Gastrocnemius medialis (tissue), 4 donors: ENCODE measurements around the gene CHSY1. TPM values are rescaled to one million over a fixed set of nuclear protein-coding genes. Genes with fewer than 3 reads are reported as not detected.

ENCODE experiments used
- ATAC-seq, 2 donors: fragments of 150-250 bp; one replicate each; pipeline ENCODE4 v1.9.1; 2016
- DNase-seq, 2 donors: peaks; one replicate each; pipeline ENCODE4 v3.0.0-alpha.2; 2019
- H3K27ac ChIP-seq, 4 donors: fragments of 200-600 bp; sonication (generic); 1 replicate in 1 of 4; 2 replicates in 3 of 4; pipeline ENCODE4 v1.5.1; 2016 to 2018; ENCODE audit warnings: mild to moderate bottlenecking in 2 of 4, moderate library complexity in 1 of 4
- H3K27me3 ChIP-seq, 3 donors: fragments of 200-600 bp; sonication (generic) in 2 of 3; 1 replicate in 1 of 3; 2 replicates in 2 of 3; pipeline versions ENCODE4 v1.5.1 to v1.6.0; 2016 to 2019; ENCODE audit warnings: mild to moderate bottlenecking in 1 of 3, moderate library complexity in 1 of 3
- H3K36me3 ChIP-seq, 2 donors: fragments of 200-600 bp; sonication (generic) in 1 of 2; one replicate each; pipeline ENCODE4 v1.5.1; 2017 to 2018
- H3K4me1 ChIP-seq, 2 donors: fragments of 200-600 bp; sonication (generic) in 1 of 2; one replicate each; pipeline ENCODE4 v1.5.1; 2016 to 2017; ENCODE audit warnings: mild to moderate bottlenecking in 2 of 2
- H3K4me3 ChIP-seq, 4 donors: fragments of 200-600 bp; sonication (generic) in 3 of 4; 1 replicate in 1 of 4; 2 replicates in 3 of 4; pipeline ENCODE4 v1.5.1; 2016 to 2019; ENCODE audit warnings: mild to moderate bottlenecking in 2 of 4
- H3K9me3 ChIP-seq, 3 donors: fragments of 200-600 bp; sonication (generic) in 2 of 3; 1 replicate in 1 of 3; 2 replicates in 2 of 3; pipeline ENCODE4 v1.5.1; 2016 to 2019
- POLR2A ChIP-seq, 2 donors: fragments of 450-650 bp; IDR thresholded peaks; one replicate each; pipeline ENCODE4 v1.6.1; 2017; ENCODE audit warnings: antibody characterized with exemption in 2 of 2, mild to moderate bottlenecking in 2 of 2, moderate library complexity in 2 of 2
- in situ Hi-C, 4 donors: fragments of 200-750 bp; cut with MboI; loops; one replicate each; pipeline versions ENCODE4 v1.15.0 to v1.8.0; 2017; ENCODE audit warnings: low sequenced_read_pairs in 4 of 4
- intact Hi-C: fragments of 100-400 bp; cut with DNase I; formaldehyde crosslinking; loops from one replicate; pipeline ENCODE4 v1.15.1; 2023; ENCODE audit warnings: low total_unique reads
- total RNA-seq, 4 donors: library from RNA; depleted of rRNA; stranded (reverse); fragments of >200 nt; gene quantifications; one replicate each; pipeline versions ENCODE4 v1.1.0 to v1.2.3, GENCODE V29; 2016
- TF ChIP-seq, protein P1 (sequence below), 5 experiments: fragments of 450-650 bp in 3 of 5; fragments of 200-600 bp in 2 of 5; sonication (generic) in 2 of 5; IDR thresholded peaks in 4 of 5; conservative IDR thresholded peaks in 1 of 5; 1 replicate in 4 of 5; 2 replicates in 1 of 5; pipeline ENCODE4 v1.5.1; 2016 to 2019; ENCODE audit warnings: antibody characterized with exemption in 5 of 5, mild to moderate bottlenecking in 3 of 5, moderate library complexity in 3 of 5

Gene CHSY1
- total RNA-seq, 4 donors from 2014 or later = 4.6 to 8.3 (median 7.1) TPM

DNA sequence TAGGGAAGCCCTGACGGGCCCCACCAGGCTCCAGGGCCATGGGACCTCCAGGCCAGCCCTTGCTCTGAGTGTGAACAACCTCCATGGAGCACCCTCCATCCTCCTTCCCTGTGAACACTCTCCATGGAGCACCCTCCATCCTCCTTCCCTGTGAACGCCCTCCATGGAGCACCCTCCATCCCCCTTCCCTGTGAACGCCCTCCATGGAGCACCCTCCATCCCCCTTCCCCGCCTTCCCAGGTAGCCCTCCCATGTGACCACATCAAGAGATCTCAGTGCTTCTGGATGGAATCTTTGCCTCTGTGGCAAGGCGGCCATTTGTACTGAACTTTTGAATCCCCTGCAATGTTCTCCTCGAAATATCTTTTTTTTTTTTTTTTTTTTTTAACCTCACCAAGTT is 66.5 kb downstream of the CHSY1 start:
- DNase-seq = no peak
- Histone ChIP-seq H3K4me3 (no peak overlapping the region), H3K36me3 (no peaks in the 10 kb centered on the region), H3K4me1 (peaks cover 41 to 67% of the 10 kb centered on the region in 2 donors), H3K27me3 (no peaks in the 10 kb centered on the region), H3K9me3 (no peaks in the 10 kb centered on the region), H3K27ac (no peak overlapping the region)
- intact Hi-C loops = loop anchor here (5.0 kb wide), 1 partner anchor 67 kb away; the partner anchor contains the start of gene CHSY1
- in situ Hi-C loops = no loop called here
- TF ChIP-seq POLR2A (IDR thresholded peaks at IDR 0.05) = no peak
- TF ChIP-seq, protein P1, sequence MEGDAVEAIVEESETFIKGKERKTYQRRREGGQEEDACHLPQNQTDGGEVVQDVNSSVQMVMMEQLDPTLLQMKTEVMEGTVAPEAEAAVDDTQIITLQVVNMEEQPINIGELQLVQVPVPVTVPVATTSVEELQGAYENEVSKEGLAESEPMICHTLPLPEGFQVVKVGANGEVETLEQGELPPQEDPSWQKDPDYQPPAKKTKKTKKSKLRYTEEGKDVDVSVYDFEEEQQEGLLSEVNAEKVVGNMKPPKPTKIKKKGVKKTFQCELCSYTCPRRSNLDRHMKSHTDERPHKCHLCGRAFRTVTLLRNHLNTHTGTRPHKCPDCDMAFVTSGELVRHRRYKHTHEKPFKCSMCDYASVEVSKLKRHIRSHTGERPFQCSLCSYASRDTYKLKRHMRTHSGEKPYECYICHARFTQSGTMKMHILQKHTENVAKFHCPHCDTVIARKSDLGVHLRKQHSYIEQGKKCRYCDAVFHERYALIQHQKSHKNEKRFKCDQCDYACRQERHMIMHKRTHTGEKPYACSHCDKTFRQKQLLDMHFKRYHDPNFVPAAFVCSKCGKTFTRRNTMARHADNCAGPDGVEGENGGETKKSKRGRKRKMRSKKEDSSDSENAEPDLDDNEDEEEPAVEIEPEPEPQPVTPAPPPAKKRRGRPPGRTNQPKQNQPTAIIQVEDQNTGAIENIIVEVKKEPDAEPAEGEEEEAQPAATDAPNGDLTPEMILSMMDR (IDR thresholded peaks at IDR 0.05 in 4 of 5, conservative IDR thresholded peaks at IDR 0.05 in 1 of 5) = no peak
- ATAC-seq = no peak

DNA sequence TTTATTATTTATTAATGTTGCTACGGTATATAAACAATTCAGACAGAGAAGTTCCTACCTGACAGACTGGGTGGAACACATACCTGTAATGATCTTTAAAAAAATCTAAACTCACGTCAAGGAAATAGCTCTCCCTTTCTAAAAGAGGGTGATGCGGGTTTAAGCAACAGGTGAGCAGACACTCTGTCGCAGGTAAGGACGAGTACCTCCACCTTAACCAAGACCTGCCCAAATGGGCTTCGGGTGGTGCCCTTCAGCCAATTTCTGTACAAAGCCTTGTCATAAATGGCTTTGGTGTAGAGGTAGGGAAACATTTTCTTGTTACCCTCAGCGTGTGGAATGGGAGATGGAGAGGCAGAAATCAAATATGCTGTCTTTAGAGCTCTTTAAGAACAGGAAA is 67.0 kb downstream of the CHSY1 start:
- DNase-seq (no peak), ATAC-seq (no peak)
- no peak for TF ChIP-seq POLR2A (IDR thresholded peaks at IDR 0.05)
- TF ChIP-seq, protein P1 (IDR thresholded peaks at IDR 0.05 in 4 of 5, conservative IDR thresholded peaks at IDR 0.05 in 1 of 5) = no peak
- intact Hi-C loops = loop anchor here (5.0 kb wide), 1 partner anchor 67 kb away; the partner anchor contains the start of gene CHSY1
- Histone ChIP-seq H3K9me3 (no peaks in the 10 kb centered on the region), H3K4me3 (no peak overlapping the region), H3K27ac (no peak overlapping the region), H3K4me1 (peaks cover 37 to 65% of the 10 kb centered on the region in 2 donors), H3K36me3 (no peaks in the 10 kb centered on the region), H3K27me3 (no peaks in the 10 kb centered on the region)
- in situ Hi-C loops = no loop called here

DNA sequence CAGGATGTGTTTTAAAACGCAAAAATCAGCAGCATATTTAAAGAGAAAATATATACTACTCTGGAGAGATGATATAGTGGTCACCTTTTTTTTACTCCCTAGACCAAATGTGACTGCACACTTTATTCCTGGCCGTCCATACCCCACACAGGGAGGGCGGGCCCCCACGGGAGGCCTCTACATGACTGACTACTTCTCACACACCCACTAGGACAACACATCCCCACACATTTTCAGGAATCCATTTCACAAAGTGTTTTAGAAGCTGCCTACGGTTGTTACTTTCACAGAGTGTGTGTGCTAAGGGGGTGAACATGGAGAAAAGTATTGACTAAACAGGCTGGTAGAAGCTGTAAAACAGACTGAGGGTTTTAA is 67.9 kb downstream of the CHSY1 start:
- no peaks in the 10 kb centered on the region for H3K36me3 ChIP-seq
- H3K9me3 ChIP-seq = no peaks in the 10 kb centered on the region
- no peak for DNase-seq
- H3K27ac ChIP-seq = peak overlapping the region in 3 of 4 donors; percentile 5 to 45 (median 14)
- H3K4me3 ChIP-seq = no peak overlapping the region
- no peaks in the 10 kb centered on the region for H3K27me3 ChIP-seq
- in situ Hi-C loops = no loop called here
- intact Hi-C loops = no loop called here
- H3K4me1 ChIP-seq = peaks cover 32 to 60% of the 10 kb centered on the region in 2 donors
- TF ChIP-seq, protein P1 (IDR thresholded peaks at IDR 0.05 in 4 of 5, conservative IDR thresholded peaks at IDR 0.05 in 1 of 5) = no peak
- no peak for ATAC-seq

DNA sequence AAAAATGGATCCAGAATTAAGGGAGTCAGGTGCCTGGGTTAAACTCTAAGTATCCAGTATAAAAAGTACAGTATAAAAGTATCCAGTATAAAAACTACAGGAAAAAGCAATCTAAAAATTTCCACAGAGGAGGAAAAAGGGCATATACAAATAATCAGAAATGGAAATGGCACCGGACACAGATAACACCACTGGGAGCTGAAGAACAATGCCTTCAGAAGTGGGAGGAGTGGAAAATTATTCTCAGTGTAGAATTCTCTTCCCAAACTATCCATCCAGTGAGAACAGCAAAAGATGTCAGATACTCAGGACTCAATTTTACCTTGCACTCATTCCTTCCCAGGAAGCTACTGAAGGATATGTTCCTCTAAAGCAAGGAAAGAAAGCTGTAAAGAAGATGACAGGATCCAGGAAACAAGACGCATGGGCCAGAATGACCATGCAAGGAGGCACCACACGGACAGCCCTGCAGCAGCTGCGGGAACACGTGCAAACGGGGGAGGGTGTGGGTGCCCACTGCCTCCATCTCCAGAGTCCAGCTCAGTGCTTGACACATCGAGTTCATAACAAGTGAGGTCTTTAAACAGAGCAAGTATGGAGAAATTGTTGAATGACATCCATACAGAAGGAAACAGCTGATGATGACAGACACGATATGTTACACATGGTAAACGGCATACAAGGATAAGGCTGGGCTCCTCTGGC is 68.5 kb downstream of the CHSY1 start:
- H3K27me3 ChIP-seq = no peaks in the 10 kb centered on the region
- H3K27ac ChIP-seq = peak overlapping the region in 2 of 4 donors; percentile 9 to 45
- no peaks in the 10 kb centered on the region for H3K9me3 ChIP-seq
- peaks cover 28 to 55% of the 10 kb centered on the region in 2 donors for H3K4me1 ChIP-seq
- intact Hi-C loops = no loop called here
- H3K4me3 ChIP-seq = no peak overlapping the region
- in situ Hi-C loops = no loop called here
- ATAC-seq (peak in 1 of 2 donors; percentile 34), DNase-seq (no peak)
- TF ChIP-seq, protein P1 (IDR thresholded peaks at IDR 0.05 in 4 of 5, conservative IDR thresholded peaks at IDR 0.05 in 1 of 5) = no peak
- no peak for TF ChIP-seq POLR2A (IDR thresholded peaks at IDR 0.05)
- H3K36me3 ChIP-seq = peaks cover 0 to 2% of the 10 kb centered on the region in 2 donors
